ENCODE data around the gene INO80.

The INO80 gene

DNA sequence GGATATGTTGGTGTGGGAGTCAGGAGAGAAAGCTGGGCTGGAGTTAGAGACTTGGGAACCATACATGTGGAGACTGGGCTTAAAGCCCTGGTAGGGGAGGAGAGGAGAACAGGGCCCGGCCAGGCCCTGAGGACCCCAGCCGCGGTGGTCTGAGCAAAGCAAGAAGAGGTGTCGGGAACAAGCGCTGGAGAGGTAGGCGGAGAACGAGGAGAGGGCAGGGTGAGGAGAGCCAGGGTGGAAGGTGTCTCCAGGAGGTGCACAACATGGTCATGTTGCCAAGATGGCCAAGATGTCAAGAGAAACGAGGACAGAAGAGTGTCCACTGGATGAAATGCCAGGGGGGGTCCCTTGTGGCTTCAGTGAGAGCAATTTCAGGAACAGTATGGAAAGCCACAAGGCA lies 157.4 kb downstream of the INO80 start:
- TF ChIP-seq CTCF (IDR thresholded peaks at IDR 0.05; ENCODE audit: low read depth, low read length): no peak
- no peak for DNase-seq (ENCODE audit: extremely low read depth, low read depth)

DNA sequence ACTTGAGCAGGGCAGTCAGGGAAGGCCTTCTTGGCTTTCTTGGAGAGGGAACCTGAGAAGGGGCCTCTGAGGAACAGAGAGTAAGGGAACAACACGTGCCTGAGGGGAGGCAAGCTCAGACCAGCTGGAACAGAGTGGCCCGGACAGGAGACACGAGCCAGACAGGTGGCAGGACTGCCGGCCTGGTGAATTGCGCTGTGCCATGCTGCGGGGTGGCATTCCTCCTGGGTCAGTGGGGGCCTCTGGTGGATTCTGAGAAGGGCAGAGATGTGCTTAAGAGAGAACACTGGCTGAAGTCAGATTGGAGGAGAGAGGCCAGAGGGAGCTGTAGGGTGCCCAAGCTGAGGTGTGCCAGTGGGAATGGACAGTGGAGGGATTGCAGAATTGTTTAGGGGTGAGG lies 157.9 kb downstream of the INO80 start:
- no peak for DNase-seq (ENCODE audit: extremely low read depth, low read depth)
- no peak for TF ChIP-seq CTCF (IDR thresholded peaks at IDR 0.05; ENCODE audit: low read depth, low read length)

- DNase-seq (ENCODE audit: extremely low read depth, low read depth): no peak
- no peak for TF ChIP-seq CTCF (IDR thresholded peaks at IDR 0.05; ENCODE audit: low read depth, low read length)
Observed at GRCh38 chr15:40957581-40958051, 158.5 kb downstream of the INO80 start.

- DNase-seq (ENCODE audit: extremely low read depth, low read depth): no peak
- no peak for TF ChIP-seq CTCF (IDR thresholded peaks at IDR 0.05; ENCODE audit: low read depth, low read length)
Observed at GRCh38 chr15:40957041-40957555, 159.0 kb downstream of the INO80 start.

DNA sequence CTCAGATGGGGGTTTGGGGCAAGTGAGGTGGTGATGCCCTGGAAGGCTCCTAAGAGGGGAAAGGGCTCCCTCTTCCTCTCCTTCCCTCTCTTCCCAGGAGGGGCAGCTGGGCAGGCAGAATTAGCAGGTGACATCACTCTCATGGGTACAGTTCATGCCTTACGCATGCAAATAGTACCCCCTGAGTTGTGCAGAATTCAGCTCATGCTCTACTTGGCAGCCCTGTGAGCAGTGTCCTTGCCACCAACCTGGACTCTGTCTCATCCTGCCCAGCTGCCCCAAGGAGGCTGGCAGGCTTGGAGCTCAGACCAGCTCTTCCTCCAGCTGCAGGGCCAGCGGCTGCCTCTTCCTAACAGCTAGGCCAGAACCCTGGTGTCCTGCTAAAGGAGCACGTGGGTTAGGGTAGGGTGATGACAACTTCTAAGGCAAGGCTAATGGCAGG lies 159.5 kb downstream of the INO80 start:
- no peak for TF ChIP-seq CTCF (IDR thresholded peaks at IDR 0.05; ENCODE audit: low read depth, low read length)
- no peak for DNase-seq (ENCODE audit: extremely low read depth, low read depth)

DNA sequence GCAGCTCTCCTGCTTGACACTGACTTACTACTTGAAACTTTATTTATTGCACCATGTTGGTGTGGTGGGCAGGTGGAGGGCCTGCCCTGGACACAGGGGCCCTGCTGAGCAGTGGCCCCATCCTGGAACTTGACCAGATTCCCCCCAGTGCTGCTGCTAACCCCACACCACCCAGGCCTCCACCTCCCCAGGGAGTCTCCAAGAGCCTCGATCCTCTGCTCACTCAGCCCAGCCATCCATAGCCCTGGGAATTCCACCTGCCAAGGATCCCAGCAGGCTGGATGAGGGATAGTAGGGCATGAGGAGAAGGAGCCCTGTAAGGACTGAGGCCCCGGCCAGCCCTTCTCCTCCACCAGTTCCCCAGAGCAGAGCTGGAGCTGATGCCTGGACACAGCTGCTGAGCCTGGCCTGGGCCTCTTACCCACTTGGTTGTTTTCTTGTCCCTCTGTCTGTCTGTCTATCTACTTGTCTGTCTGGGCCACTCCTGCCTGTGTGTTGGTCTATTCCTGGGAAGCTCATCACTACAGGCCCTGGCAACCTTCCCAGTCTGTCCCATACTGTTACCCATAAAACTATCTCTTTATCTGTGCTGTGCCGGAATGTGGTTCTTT lies 160.0 kb downstream of the INO80 start:
- no peak for DNase-seq (ENCODE audit: extremely low read depth, low read depth)

More for the DNA sequence above, 160.0 kb downstream of the INO80 start:
- TF ChIP-seq CTCF (IDR thresholded peaks at IDR 0.05; ENCODE audit: low read depth, low read length): no peak
